Loucy (cell line): ENCODE results near the gene KIF1B.
"Not testable (repeated sequence)": the region's sequence is repeated elsewhere in the genome, so short reads cannot be mapped to it uniquely, and the experiment has no call there.

Experiments
- H2AFZ ChIP-seq: fragments of 200-600 bp; sonication (generic); 2 replicates; pipeline ENCODE4 v1.6.0; 2016; ENCODE audit warnings: antibody characterized with exemption, mild to moderate bottlenecking, low read length, moderate library complexity
- H3F3A ChIP-seq: fragments of 200-600 bp; 2 replicates; pipeline ENCODE4 v1.6.0; 2016; ENCODE audit warnings: antibody characterized with exemption, low read depth, mild to moderate bottlenecking
- H3K27me3 ChIP-seq: fragments of 200-600 bp; sonication (generic); 2 replicates; pipeline ENCODE4 v1.6.1; 2014; ENCODE audit warnings: low read length, mild to moderate bottlenecking; ENCODE audit not compliant: insufficient read depth, poor library complexity, severe bottlenecking
- H3K36me3 ChIP-seq: fragments of 200-600 bp; sonication (generic); 2 replicates; pipeline ENCODE4 v1.6.1; 2016; ENCODE audit warnings: low read length; ENCODE audit not compliant: insufficient read depth
- H3K4me1 ChIP-seq: fragments of 200-600 bp; sonication (generic); 2 replicates; pipeline ENCODE4 v1.5.1; 2014; ENCODE audit warnings: low read length, mild to moderate bottlenecking; ENCODE audit not compliant: insufficient read depth, poor library complexity, severe bottlenecking
- H3K4me2 ChIP-seq: fragments of 200-600 bp; sonication (generic); 2 replicates; pipeline ENCODE4 v1.6.0; 2014; ENCODE audit warnings: antibody characterized with exemption, low read length, low read depth, mild to moderate bottlenecking; ENCODE audit not compliant: poor library complexity, severe bottlenecking
- H3K4me3 ChIP-seq: fragments of 200-600 bp; sonication (generic); 2 replicates; pipeline ENCODE4 v1.5.1; 2014; ENCODE audit warnings: low read length, mild to moderate bottlenecking, mixed read lengths; ENCODE audit not compliant: poor library complexity, severe bottlenecking
- H3K79me2 ChIP-seq: fragments of 200-600 bp; sonication (generic); 2 replicates; pipeline ENCODE4 v1.6.1; 2014; ENCODE audit warnings: low read length; ENCODE audit not compliant: insufficient read depth
- H3K9ac ChIP-seq: fragments of 200-600 bp; sonication (generic); 2 replicates; pipeline ENCODE4 v1.6.0; 2014; ENCODE audit warnings: mild to moderate bottlenecking, low read depth, low read length, moderate library complexity; ENCODE audit not compliant: poor library complexity, severe bottlenecking
- H3K9me2 ChIP-seq: fragments of 200-600 bp; sonication (generic); replicated peaks from 2 replicates; pipeline ENCODE4 v1.6.1; 2016; ENCODE audit warnings: low read depth, low read length, mixed read lengths
- H3K9me3 ChIP-seq: fragments of 200-600 bp; sonication (generic); 2 replicates; pipeline ENCODE4 v1.6.1; 2014; ENCODE audit warnings: mild to moderate bottlenecking, antibody characterized with exemption, low read length, low read depth; ENCODE audit not compliant: insufficient read depth
- H4K20me1 ChIP-seq: fragments of 200-600 bp; sonication (generic); 2 replicates; pipeline ENCODE4 v1.6.0; 2014; ENCODE audit warnings: antibody characterized with exemption, low read length, mild to moderate bottlenecking; ENCODE audit not compliant: insufficient read depth, poor library complexity, severe bottlenecking
- EZH2phosphoT487 ChIP-seq: fragments of 200-600 bp; IDR thresholded peaks from 2 replicates; pipeline ENCODE4 v1.6.1; 2018; ENCODE audit warnings: antibody characterized with exemption, mild to moderate bottlenecking, moderate library complexity, borderline replicate concordance
- TF ChIP-seq, protein P1 (sequence below): fragments of 200-600 bp; sonication (generic); conservative IDR thresholded peaks from 2 replicates; pipeline ENCODE4 v1.5.1; 2014; ENCODE audit warnings: mild to moderate bottlenecking, antibody characterized with exemption, low read length

The KIF1B gene

DNA sequence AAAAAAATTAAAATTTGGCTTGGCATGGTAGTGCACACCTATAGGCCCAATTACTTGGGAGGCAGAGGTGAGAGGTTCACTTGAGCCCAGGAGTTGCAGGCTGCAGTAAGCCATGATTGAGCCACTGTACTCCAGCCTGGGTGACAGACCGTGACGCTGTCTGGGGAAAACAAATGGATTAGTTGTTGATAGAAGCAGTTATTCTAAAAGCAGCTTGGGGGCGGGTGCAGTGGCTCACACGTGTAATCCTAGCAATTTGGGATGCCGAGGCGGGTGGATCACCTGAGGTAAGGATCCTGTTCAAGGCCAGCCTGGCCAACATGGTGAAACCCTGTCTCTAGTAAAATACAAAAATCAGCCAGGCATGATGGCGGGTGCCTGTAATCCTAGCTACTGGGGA is 40.3 kb downstream of the KIF1B start:
- no peak overlapping the region for H3K4me3 ChIP-seq
- H3K9ac ChIP-seq = no peak overlapping the region
- no peak overlapping the region for H2AFZ ChIP-seq

DNA sequence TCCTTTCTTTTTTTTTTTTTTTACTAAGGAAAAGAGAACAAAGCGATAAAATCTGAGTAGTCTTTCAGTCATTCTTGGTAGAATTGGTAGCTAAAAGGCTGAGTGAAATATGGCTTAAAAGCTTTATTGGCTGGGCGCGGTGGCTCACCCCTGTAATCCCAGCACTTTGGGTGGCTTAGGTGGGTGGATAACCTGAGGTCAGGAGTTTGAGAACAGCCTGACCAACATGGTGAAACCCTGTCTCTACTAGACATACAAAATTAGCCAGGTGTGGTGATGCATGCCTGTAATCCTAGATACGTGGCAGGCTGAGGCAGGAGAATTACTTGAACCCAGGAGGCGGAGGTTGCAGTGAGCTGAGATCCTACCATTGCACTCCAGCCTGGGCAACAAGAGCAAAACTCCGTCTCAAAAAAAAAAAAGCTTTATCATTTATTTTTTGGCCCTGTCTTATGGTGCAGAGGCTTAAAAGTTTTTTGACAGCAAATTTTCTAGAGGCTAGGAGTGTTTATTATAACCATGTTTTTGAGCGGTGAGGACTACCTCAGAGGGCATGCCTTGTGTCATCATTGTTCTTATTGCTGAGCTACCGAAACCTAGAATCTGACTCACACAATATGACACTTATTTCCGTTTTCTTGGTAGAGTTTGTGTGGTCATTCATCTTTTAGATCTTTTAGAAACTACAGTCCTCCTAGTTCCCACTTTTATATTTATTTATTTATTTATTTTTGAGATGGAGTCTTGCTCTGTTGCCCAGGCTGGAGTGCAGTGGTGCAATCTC is 41.1 kb downstream of the KIF1B start:
- H3K79me2 ChIP-seq = peaks cover 29% of the 10 kb centered on the region
- not testable (repeated sequence) for H3K9ac ChIP-seq, H3K9me3 ChIP-seq, H4K20me1 ChIP-seq, H3K4me3 ChIP-seq, H3F3A ChIP-seq, H3K27me3 ChIP-seq, H3K9me2 ChIP-seq, H2AFZ ChIP-seq, H3K36me3 ChIP-seq, H3K4me2 ChIP-seq, H3K4me1 ChIP-seq

More for the DNA sequence above, 40.3 kb downstream of the KIF1B start:
- Histone ChIP-seq H4K20me1 (peaks cover 7% of the 10 kb centered on the region), H3K9me3 (no peaks in the 10 kb centered on the region), H3K27me3 (no peaks in the 10 kb centered on the region), H3F3A (no peaks in the 10 kb centered on the region), H3K4me2 (no peak overlapping the region), H3K9me2 (no peaks in the 10 kb centered on the region), H3K4me1 (no peaks in the 10 kb centered on the region), H3K36me3 (no peaks in the 10 kb centered on the region; the same call in 1 of the 2 replicates), H3K79me2 (peaks cover 29% of the 10 kb centered on the region)
- TF ChIP-seq, protein P1, sequence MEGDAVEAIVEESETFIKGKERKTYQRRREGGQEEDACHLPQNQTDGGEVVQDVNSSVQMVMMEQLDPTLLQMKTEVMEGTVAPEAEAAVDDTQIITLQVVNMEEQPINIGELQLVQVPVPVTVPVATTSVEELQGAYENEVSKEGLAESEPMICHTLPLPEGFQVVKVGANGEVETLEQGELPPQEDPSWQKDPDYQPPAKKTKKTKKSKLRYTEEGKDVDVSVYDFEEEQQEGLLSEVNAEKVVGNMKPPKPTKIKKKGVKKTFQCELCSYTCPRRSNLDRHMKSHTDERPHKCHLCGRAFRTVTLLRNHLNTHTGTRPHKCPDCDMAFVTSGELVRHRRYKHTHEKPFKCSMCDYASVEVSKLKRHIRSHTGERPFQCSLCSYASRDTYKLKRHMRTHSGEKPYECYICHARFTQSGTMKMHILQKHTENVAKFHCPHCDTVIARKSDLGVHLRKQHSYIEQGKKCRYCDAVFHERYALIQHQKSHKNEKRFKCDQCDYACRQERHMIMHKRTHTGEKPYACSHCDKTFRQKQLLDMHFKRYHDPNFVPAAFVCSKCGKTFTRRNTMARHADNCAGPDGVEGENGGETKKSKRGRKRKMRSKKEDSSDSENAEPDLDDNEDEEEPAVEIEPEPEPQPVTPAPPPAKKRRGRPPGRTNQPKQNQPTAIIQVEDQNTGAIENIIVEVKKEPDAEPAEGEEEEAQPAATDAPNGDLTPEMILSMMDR = no peak
- TF ChIP-seq EZH2phosphoT487 = no peak

DNA sequence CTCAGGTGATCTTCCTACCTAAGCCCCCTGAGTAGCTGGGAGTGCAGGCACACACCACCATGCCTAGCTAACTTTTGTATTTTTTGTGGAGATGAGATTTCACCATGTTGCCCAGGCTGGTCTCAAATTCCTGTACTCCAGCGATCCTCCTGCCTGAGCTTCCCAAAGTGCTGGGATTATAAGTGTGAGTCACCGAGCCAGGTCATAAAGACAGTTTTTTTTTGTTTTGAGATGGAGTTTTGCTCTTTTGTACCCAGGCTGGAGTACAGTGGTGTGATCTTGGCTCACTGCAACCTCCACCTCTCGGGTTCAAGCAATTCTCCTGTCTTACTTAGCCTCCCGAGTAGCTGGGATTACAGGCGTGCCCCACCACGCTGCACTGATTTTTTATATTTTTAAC is 42.1 kb downstream of the KIF1B start:
- peaks cover 7% of the 10 kb centered on the region for H4K20me1 ChIP-seq
- no peaks in the 10 kb centered on the region for H3F3A ChIP-seq
- TF ChIP-seq EZH2phosphoT487 = no peak
- TF ChIP-seq, protein P1 = no peak
- H3K9me2 ChIP-seq = no peaks in the 10 kb centered on the region
- peaks cover 24% of the 10 kb centered on the region for H3K79me2 ChIP-seq
- H3K9ac ChIP-seq = no peak overlapping the region
- H3K9me3 ChIP-seq = no peaks in the 10 kb centered on the region
- H2AFZ ChIP-seq = no peak overlapping the region
- H3K4me3 ChIP-seq = no peak overlapping the region
- no peaks in the 10 kb centered on the region for H3K27me3 ChIP-seq
- no peaks in the 10 kb centered on the region for H3K36me3 ChIP-seq
- H3K4me2 ChIP-seq = no peak overlapping the region
- no peaks in the 10 kb centered on the region for H3K4me1 ChIP-seq

DNA sequence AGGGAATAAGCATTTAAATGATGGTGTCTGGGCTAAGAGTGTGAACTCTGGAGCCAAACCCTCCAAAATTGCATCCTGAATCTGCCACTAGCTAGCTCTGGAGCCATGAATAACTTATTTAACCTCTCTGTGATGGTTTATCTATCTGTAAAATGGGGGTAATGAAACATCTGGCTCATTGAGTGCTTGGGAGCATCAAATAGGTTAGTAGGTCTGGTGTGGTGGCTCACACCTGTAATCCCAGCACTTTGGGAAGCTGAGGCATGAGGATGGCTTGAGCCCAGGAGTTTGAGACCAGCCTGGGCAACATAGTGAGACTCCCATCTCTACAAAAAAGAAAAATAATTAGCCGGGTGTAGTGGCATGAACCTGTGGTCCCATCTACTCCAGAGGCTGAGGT is 42.8 kb downstream of the KIF1B start:
- Histone ChIP-seq H3F3A (no peaks in the 10 kb centered on the region), H3K27me3 (no peaks in the 10 kb centered on the region), H4K20me1 (peaks cover 7% of the 10 kb centered on the region), H3K9me2 (no peaks in the 10 kb centered on the region), H3K9ac (no peak overlapping the region), H3K9me3 (no peaks in the 10 kb centered on the region), H3K4me2 (no peak overlapping the region), H3K36me3 (no peaks in the 10 kb centered on the region), H3K4me1 (no peaks in the 10 kb centered on the region), H3K4me3 (no peak overlapping the region), H3K79me2 (peaks cover 20% of the 10 kb centered on the region; the same call in 1 of the 2 replicates), H2AFZ (no peak overlapping the region)
- TF ChIP-seq, protein P1 = no peak
- no peak for TF ChIP-seq EZH2phosphoT487
